Heart right ventricle (tissue), 16 donors: ENCODE data around the gene RAD23A. TPM values are rescaled to one million over a fixed set of nuclear protein-coding genes. Genes with fewer than 3 reads are reported as not detected.
"Not testable (repeated sequence)": the region's sequence is repeated elsewhere in the genome, so short reads cannot be mapped to it uniquely, and the experiment has no call there.

Experiments
- ATAC-seq, 8 donors: fragments of 200-7000 bp; cut with Tn5 transposase; one replicate each; pipeline ENCODE4 v1.9.1; 2020; ENCODE audit warnings: mild to moderate bottlenecking in 8 of 8, moderate library complexity in 8 of 8, moderate number of reproducible peaks in 1 of 8
- DNase-seq, 2 donors: peaks; one replicate each; pipeline ENCODE4 v3.0.0-alpha.2; 2020
- H3K27ac ChIP-seq, 10 donors: fragments of 200-600 bp; sonication (generic) in 2 of 10; one replicate each; pipeline versions ENCODE4 v1.5.0 to v1.8.0; 2020 to 2022; ENCODE audit warnings: mild to moderate bottlenecking in 3 of 10
- H3K27me3 ChIP-seq, 7 donors: fragments of 200-600 bp; one replicate each; pipeline ENCODE4 v1.8.0; 2021 to 2022; ENCODE audit warnings: mild to moderate bottlenecking in 2 of 7
- H3K36me3 ChIP-seq, 9 donors: fragments of 200-600 bp; sonication (generic) in 1 of 9; one replicate each; pipeline versions ENCODE4 v1.5.0 to v1.8.0; 2020 to 2022; ENCODE audit warnings: mild to moderate bottlenecking in 2 of 9
- H3K4me1 ChIP-seq, 9 donors: fragments of 200-600 bp; sonication (generic) in 1 of 9; one replicate each; pipeline versions ENCODE4 v1.5.0 to v1.8.0; 2020 to 2022; ENCODE audit warnings: mild to moderate bottlenecking in 4 of 9
- H3K4me3 ChIP-seq, 10 donors: fragments of 200-600 bp; sonication (generic) in 2 of 10; one replicate each; pipeline versions ENCODE4 v1.5.0 to v1.8.0; 2020 to 2022; ENCODE audit warnings: mild to moderate bottlenecking in 7 of 10, moderate library complexity in 2 of 10
- H3K9me3 ChIP-seq, 11 donors: fragments of 200-600 bp in 10 of 11; sonication (generic) in 2 of 11; one replicate each; pipeline versions ENCODE4 v1.5.0 to v1.8.0; 2013 to 2022; ENCODE audit warnings: mild to moderate bottlenecking in 2 of 11, control low read depth in 1 of 11, moderate library complexity in 1 of 11
- CTCF ChIP-seq, 9 donors: fragments of 200-600 bp; sonication (generic) in 2 of 9; IDR thresholded peaks; one replicate each; pipeline versions ENCODE4 v1.5.0 to v1.8.0; 2021 to 2022; ENCODE audit warnings: antibody characterized with exemption in 9 of 9, mild to moderate bottlenecking in 5 of 9, moderate library complexity in 1 of 9
- whole genome bisulfite sequencing, 2 donors: extraction: QIAGEN DNeasy Blood & Tissue Kit; methylation state at CpG; one replicate each; pipeline ENCODE4 v1.1.7; 2013; ENCODE audit warnings: inconsistent platforms in 1 of 2; 5-methylcytosine and 5-hydroxymethylcytosine counted together
- intact Hi-C, 10 donors: fragments of 100-400 bp; cut with DNase I; formaldehyde crosslinking; loops; one replicate each; pipeline versions ENCODE4 v1.11.1 to v1.14.2; 2022
- polyA plus RNA-seq, 2 donors: library from polyadenylated mRNA; stranded (reverse); fragments of 200-250 nt; gene quantifications; one replicate each; pipeline ENCODE4 v1.2.3, GENCODE V29; 2013
- total RNA-seq, 10 donors: library from RNA; stranded (reverse); fragmentation: NEBNext Ultra II Directional in 3 of 10; extraction: Animal tissue kit (Norgen Biotek cat#: 25700) in 3 of 10; gene quantifications; one replicate each; pipeline versions ENCODE4 v1.2.1 to v1.2.4, GENCODE V29; 2021 to 2023
- donor health status: Arrhythmogenic right ventricular cardiomyopathy.
- donor health status: ischemic (EF 13 %, LVEDD 7.1; RV severe dilation, severe dysfunction).
- donor health status: healthy with polysubstance abuse.
- donor health status: DM: no; HTN: yes; CAD: no.
- donor health status: DM: no; HTN: no; CAD: no.
- donor health status: ischemic (EF 25% LVEDD 6.9; RV normal size, moderate dysfunction).
- donor health status: ischemic (EF 25% LVEDD 5.7; RV mildly dilated, moderate dysfunction).
- donor health status: healthy.
- donor health status: DM: yes; HTN: yes; CAD: no.
- donor health status: Ischemic cardiomyopathy.
- donor health status: ischemic (EF 35%, LVEDD 5.7; RV mildly dilated, moderate dysfunction).
- donor health status: nonischemic (EF 11% LVEDD 7.7; RV severe dilation, severe dysfunction).
- donor health status: DM: yes; HTN: yes; CAD: no.
- donor health status: PGD.
- donor health status: ischemic (EF 29% LVEDD 5.4; RV normal size, mild dysfunction).
- donor health status: nonischemic (EF 23%, LVEDD 6.1; RV moderate dilation, normal function).

Gene RAD23A
- total and polyA plus RNA-seq, 12 donors: 138 to 289 (median 150) TPM

- intact Hi-C loops: loop anchor here in 8 of 10 donors (10.0 kb wide), 6 partner anchors 195 to 755 kb away; no protein-coding TSS in a partner anchor
These were observed 24.6 kb downstream of the RAD23A start for GRCh38 chr19:12970070-12970820.

GRCh38 chr19:12973236-12973635 is 27.6 kb downstream of the RAD23A start:
- Histone ChIP-seq H3K9me3 (no peaks in the 10 kb centered on the region), H3K27ac (no peak overlapping the region), H3K36me3 (no peaks in the 10 kb centered on the region), H3K4me1 (peaks cover 0 to 34% (median 9%) of the 10 kb centered on the region in 9 donors), H3K27me3 (no peaks in the 10 kb centered on the region), H3K4me3 (no peak overlapping the region)
- no peak for ATAC-seq
- intact Hi-C loops: loop anchor here in 8 of 10 donors (10.0 kb wide), 6 partner anchors 192 to 752 kb away; no protein-coding TSS in a partner anchor
- TF ChIP-seq CTCF (IDR thresholded peaks at IDR 0.05): no peak
- DNase-seq: no peak
- WGBS, 2 donors: 79 to 80% methylated on average over 16 of the region's 16 CpGs

More at GRCh38 chr19:12970070-12970820, 24.6 kb downstream of the RAD23A start:
- Histone ChIP-seq H3K27me3 (no peaks in the 10 kb centered on the region), H3K4me1 (peaks cover 2 to 28% (median 5%) of the 10 kb centered on the region in 9 donors), H3K27ac (peak overlapping the region; percentile 50 to 87 (median 80)), H3K36me3 (no peaks in the 10 kb centered on the region), H3K9me3 (no peaks in the 10 kb centered on the region), H3K4me3 (peak overlapping the region in 4 of 10 donors; percentile 4 to 26 (median 15))
- no peak for TF ChIP-seq CTCF (IDR thresholded peaks at IDR 0.05)
- WGBS, 2 donors: 81 to 86% methylated on average over 7 of the region's 7 CpGs
- ATAC-seq: no peak
- DNase-seq: no peak

GRCh38 chr19:12974301-12975220 is 28.9 kb downstream of the RAD23A start:
- TF ChIP-seq CTCF (IDR thresholded peaks at IDR 0.05): no peak
- no peak for DNase-seq
- H3K27ac ChIP-seq: peak overlapping the region in 1 of 10 donors; percentile 9
- no peaks in the 10 kb centered on the region for H3K9me3 ChIP-seq
- intact Hi-C loops: loop anchor here (2.0 to 10.0 kb wide), 11 partner anchors 118 to 750 kb away; no protein-coding TSS in a partner anchor
- H3K4me1 ChIP-seq: peaks cover 0 to 28% (median 9%) of the 10 kb centered on the region in 9 donors
- no peak overlapping the region for H3K4me3 ChIP-seq
- ATAC-seq: peak in 3 of 8 donors; percentile 6 to 19 (median 12)
- no peaks in the 10 kb centered on the region for H3K27me3 ChIP-seq
- WGBS, 2 donors: 68 to 74% methylated on average over 19 of the region's 19 CpGs
- H3K36me3 ChIP-seq: no peaks in the 10 kb centered on the region

- Histone ChIP-seq H3K9me3 (no peaks in the 10 kb centered on the region), H3K4me1 (peaks cover 0 to 22% (median 7%) of the 10 kb centered on the region in 9 donors), H3K27ac (peak overlapping the region in 1 of 10 donors; percentile 9), H3K4me3 (no peak overlapping the region), H3K27me3 (no peaks in the 10 kb centered on the region), H3K36me3 (no peaks in the 10 kb centered on the region)
- ATAC-seq: peak in 3 of 8 donors; percentile 7 to 15 (median 8)
- TF ChIP-seq CTCF (IDR thresholded peaks at IDR 0.05): no peak
- no peak for DNase-seq
- WGBS, 2 donors: 54 to 57% methylated on average over 17 of the region's 17 CpGs
- intact Hi-C loops: loop anchor here (2.0 to 10.0 kb wide), 11 partner anchors 117 to 750 kb away; no protein-coding TSS in a partner anchor
These were observed 29.6 kb downstream of the RAD23A start for GRCh38 chr19:12975221-12975741.

GRCh38 chr19:12976109-12976508 is 30.4 kb downstream of the RAD23A start:
- 85 to 91% methylated on average over 7 of the region's 7 CpGs for WGBS, 2 donors

More at GRCh38 chr19:12976109-12976508, 30.4 kb downstream of the RAD23A start:
- intact Hi-C loops: loop anchor here (5.0 to 10.0 kb wide), 10 partner anchors 116 to 749 kb away; no protein-coding TSS in a partner anchor
- not testable (repeated sequence) for DNase-seq, H3K36me3 ChIP-seq, H3K9me3 ChIP-seq, H3K4me3 ChIP-seq, ATAC-seq, H3K27ac ChIP-seq, H3K27me3 ChIP-seq
- H3K4me1 ChIP-seq: peaks cover 0 to 21% (median 7%) of the 10 kb centered on the region in 9 donors
